Effector CD4-positive, alpha-beta T cell (primary cell): Measurements from ENCODE around the gene OSBPL7.
"Not testable (repeated sequence)": the region's sequence is repeated elsewhere in the genome, so short reads cannot be mapped to it uniquely, and the experiment has no call there.

Experiments used
- DNase-seq: peaks from one replicate; pipeline ENCODE4 v3.0.0-alpha.2; 2020

OSBPL7 gene

DNA sequence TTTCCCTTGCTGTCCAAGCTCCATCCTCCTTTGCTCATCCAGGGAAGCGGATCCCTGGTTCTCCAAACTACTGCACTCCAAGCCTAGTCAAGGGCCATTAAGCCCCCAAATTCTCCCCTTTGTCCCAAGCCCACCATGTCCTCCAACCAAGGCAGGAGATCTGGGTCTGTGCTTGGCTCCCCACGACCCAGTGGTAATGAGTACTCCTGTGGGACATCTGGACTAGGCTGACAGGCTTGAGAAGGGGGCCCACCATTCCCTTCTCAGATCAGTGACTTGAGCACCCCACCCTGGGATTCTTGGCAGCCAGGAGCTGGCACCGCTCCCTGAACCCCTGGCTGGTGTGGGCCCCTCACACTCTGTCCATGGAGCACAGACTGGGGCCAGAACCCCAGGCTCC lies 17.1 kb downstream of the OSBPL7 start:
- no peak for DNase-seq

DNA sequence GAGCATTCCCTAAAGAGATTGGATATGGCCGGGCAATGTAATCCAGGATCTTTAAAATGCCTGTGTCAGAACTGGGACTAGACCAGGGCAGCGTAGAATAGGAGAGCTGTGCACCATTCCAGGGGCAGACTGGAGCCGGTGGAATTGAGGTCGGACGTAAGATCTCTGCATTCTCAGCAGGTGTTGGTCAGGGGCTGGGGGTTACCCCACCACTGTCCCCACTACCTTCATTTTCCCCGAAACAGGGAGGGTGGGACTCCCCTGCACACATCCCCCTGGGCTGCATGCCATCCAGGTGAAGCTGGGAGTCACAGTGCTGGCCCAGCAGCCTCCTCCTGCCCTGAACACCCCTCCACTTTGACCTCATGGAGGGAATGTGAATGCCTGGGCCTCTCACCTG lies 17.8 kb downstream of the OSBPL7 start:
- DNase-seq: no peak

DNA sequence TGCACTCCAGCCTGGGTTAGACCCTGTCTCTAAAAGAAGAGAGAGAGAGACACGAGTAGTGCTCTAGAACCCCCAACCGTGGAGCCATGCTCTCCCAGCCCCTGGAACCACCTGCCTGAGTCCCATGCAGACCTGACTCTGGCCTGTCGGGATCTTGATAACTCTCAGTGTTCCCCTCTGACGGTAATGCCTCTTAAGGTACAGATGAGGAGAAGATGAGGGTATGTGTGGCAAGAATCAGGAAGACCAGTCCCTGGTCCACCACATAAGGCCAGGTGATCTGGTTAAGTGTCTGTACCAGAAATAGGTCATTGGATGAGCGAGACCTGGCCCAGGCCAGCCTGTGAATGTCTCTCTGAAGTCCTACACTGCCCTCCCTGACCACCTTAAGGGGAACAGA lies 18.4 kb downstream of the OSBPL7 start:
- DNase-seq: no peak

DNA sequence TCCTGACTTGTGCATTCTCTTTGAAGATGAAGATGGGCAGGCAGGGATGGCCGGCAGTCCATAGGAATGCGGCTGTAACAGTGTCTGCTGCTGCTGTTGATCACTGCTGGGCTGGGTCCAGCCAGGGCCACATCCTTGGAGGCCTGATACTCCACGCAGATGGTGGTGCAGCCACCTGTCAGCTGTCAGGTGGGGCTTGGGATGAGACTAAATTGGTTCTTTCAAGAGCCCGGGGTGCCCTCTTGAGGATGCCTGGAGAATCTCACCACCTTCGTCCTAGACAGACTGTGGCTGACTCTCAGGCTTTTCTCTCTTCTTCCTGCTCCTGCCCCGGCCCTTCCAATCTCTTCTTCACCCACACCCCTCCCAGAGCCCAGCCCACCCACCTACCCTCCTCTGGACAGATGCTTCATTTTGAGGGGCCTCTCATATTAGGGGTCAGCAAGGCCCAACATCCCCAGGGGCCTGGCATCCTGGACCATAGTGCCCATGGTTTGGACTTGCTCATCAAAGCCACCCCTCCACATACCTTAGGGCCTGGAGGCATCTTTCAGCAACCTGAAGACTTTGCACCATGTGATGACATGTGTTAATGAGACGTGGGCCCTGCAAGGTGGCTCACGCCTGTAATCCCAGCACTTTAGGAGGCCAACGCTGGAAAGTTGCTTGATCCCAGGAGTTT lies 19.1 kb downstream of the OSBPL7 start:
- peak; percentile 42 for DNase-seq

DNA sequence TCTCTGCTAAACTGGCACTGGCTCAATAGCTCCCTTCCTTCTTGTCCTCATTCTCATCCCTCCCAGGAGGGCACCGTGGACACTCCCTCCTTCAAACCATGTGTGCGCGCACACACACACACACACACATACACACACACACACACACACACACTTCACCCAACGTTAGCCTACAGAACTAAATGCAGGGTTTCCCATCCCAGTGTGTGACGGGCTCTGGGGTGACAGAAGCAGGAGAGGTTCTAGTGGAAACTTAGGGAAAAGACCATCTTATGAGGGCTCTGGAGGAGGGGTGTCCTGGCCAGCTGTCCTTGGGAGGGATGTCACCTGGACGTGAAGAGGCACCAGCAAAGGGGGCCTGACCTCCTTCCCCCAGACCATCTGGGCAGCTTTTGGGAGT lies 19.7 kb downstream of the OSBPL7 start:
- DNase-seq: no peak

DNA sequence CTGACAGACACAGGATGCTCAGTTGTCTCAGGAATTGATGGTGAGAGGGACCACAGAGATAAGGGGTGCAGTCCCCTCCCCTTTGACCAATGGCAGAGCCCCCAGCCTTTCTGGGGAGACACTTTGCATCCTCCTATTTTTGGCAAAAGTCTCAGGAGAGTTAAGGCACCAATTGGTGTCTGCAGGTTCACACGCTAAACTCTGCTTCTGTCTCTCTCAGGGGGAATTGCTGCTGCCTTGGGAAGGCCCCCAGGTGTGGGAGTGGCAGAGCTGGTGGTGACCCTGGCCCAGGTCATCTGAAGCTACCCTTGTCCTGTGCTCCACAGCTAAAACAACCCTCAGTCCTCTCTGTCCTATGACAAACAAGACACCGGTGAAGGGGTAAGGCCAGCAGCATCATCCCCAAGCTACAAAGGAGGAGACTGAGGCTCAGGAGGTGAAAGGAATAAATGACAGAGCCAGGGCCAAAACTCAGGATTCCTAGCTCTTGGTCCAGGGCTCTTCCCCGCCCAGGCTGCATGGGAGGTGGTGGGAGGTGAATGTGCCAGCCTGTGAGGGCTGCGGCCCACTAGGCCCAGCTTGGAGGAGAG lies 20.3 kb downstream of the OSBPL7 start:
- DNase-seq: no peak

DNA sequence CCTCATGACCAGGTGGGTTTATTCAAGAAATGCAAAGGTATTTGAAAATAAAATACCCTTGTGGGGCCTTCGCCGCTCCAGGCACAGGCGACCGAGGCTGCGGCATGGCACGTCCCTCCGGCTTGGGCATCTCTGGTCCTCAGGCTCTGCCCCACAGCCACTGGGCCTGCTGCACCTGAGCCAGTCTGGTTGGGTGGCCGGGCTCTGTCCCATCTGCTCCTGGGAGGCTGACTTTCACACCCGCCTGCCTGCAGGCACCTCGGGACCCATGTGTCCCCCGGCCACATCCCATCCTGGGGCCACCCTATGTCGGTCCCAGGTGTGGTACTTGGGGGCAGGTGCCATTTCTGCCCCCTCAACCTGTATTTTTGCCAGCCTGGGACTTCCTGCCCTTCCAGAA lies 20.9 kb downstream of the OSBPL7 start:
- no peak for DNase-seq

DNA sequence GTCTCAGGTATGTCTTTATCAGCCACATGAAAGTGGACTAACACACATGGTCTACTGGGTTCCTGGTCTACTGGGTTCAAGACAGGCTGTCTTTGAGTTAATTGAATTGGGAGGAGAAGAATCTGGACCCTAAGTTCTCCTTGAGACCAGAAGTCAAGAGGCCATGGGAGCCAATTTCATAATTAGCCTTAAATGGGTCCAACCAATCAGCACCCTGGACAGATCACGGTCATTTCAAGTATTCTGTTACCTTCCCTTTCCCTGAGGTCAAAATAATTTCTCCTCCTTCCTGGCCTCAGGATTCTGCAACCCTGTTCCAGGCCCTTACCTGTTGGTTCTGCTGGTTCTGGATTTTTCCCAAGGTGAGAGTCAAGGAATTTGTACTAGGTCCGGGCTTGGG lies 23.8 kb downstream of the OSBPL7 start:
- no peak for DNase-seq

DNA sequence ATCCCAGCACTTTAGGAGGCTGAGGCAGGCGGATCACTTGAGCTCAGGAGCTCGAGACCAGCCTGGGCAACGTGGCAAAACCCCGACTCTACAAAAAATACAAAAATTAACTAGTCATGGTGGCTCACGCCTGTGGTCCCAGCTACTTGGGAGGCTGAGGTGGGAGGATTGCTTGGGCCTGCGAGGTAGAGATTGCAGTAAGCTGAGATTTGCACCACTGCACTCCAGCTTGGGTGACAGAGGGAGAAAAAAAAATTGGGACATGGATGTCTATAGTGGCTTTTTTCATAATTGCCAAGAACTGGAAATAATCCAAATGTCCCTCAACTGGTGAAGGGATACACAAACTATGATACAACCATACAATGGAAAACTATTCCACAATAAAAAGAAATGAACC lies 28.6 kb downstream of the OSBPL7 start:
- DNase-seq: no peak

DNA sequence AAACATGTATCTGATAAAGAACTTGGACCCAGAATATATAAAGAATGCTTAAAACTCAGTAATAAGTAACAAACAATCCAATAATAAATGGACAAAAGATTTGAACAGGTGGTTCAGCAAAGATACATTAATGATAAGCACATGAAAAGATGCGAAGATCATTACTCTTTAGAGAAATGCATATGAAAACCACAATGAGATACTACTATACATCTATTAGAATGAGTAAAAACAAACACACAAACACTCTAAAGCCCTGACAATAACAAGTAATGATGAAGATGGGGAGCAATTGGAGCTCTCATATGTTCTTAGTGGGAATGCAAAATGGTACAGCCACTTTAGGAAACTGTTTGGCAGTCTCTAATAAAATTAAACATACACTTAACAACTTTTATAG lies 29.1 kb downstream of the OSBPL7 start:
- DNase-seq: no peak

DNA sequence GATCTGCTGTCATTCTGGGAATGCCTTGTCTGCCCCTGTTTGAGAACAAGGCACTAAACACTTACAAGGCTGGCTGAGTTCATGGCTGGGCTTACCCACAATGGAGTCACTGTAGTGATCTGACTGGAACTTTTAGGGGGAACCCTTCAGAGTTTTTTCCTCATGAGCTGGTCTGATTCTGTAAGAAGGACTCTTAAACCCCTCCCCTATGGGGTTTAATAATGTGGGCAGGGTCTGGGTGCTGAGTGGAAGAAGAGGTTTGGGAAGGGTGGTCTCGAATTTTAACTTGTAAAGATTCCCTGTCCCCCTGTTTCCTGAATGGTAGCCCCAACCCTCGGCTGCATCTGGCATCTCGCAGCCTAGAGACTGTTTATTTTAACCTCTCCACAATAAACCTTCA lies 30.6 kb downstream of the OSBPL7 start:
- DNase-seq: no peak

DNA sequence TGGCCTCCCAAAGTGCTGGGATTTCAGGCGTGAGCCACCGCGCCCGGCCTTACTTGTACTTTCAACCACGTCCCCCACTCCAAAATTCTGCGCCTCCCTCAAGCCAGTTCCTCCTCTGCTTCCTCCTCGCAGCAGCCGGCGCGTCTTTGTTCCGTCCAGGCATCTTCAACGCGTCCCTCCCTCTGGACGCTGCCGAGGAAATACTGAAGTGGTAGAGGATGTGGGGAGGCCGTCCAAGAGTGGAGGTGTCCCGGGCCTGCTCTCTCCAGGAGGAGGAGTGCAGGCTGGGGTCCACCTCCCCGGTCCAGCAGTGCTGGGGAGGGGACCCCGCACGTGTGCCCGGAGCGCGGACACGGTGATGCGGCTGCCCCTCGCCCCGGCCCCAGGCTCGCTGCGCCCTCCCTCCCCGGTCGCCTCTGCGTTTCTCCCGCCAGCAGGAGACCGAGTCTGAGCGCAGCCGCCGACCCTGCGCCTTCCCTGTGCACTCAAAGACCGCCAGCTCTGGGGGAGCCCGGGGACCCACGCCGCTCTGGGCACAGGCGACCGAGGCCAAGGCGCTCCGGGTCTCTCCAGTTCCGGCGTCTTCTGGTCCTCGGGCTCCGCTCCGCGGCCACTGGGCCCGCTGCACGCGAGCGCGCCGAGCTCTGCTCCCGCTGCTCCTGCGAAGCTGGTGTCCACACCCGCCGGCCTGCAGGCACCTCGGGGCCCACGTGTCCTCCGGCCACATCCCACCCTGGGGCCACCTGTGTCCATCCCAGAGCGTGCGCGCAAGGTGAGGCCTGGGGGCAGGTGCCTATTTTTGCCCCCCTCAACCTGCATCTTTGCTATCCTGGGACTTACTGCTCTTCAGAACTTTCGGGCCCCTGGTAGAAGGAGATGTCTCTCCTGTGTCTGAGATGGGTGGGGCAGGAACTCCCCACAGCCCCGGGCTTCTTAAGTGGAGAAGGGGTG lies 31.7 kb downstream of the OSBPL7 start:
- no peak for DNase-seq

DNA sequence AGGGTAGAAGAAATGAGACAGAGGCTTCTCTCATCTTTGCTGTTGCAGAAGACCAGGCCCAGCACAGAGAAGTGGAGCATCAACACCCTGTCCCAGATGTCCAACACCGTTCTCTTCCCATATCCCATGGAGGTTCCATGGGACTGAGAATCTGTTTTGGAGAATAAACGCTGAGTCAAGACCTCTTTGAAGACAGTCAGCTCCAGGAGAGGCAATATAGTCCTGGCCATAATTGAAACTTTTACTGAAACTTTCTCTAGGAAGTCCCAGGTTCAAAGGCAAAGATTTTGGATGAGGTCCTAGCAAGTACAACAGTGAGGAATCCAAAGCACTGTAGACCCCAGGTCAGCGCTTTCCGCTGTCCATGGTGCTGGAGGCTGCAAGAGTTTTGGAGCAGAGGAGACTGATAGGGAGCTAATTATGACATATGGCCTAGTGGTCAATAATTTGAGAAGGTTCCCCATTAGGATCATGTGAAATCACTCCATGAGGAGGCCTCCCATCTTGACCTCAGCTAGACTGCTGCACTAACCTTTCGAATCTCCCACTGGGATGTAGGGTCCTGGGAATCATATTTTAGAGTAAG lies 36.0 kb downstream of the OSBPL7 start:
- DNase-seq: no peak

DNA sequence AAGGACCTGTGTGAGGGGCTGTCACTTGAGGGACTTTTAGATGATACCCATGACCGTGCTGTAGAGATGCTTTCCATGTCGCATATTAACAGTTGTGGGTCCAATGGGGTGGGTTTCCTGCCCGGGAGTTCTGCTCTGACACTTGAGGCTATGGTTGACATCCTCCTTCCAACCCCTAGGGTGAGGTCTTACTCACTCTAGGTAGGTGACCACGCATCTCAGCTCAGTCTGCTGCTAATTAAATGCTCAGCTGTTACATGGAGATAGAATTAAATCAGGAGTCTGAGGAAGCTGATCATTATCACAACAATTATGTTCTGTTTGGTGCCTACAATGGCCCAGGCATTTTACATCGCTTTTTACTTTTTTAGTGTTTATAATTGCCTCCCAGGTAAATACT lies 40.2 kb downstream of the OSBPL7 start:
- DNase-seq: no peak

DNA sequence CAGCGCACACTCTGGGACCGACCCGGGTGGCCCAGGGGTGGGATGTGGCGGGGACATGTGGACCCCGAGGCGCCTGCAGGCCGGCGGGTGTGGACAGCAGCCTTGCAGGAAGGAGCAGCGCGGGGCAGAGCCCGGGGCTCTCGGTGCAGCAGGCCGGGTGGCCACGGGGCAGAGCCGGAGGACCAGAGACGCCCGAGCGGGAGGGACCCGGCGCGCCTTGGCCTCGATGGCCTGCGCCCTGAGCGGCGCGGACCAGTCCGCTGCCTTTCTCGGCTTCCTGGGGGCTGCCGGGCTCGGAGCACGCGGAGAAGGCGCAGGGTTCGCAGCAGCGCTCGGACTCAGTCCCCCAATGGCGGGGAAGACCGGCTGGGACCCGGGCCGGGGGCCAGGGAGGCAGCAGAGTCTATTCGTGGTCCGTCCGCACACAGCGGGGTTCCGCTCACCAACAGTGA lies 43.4 kb downstream of the OSBPL7 start:
- DNase-seq: no peak

DNA sequence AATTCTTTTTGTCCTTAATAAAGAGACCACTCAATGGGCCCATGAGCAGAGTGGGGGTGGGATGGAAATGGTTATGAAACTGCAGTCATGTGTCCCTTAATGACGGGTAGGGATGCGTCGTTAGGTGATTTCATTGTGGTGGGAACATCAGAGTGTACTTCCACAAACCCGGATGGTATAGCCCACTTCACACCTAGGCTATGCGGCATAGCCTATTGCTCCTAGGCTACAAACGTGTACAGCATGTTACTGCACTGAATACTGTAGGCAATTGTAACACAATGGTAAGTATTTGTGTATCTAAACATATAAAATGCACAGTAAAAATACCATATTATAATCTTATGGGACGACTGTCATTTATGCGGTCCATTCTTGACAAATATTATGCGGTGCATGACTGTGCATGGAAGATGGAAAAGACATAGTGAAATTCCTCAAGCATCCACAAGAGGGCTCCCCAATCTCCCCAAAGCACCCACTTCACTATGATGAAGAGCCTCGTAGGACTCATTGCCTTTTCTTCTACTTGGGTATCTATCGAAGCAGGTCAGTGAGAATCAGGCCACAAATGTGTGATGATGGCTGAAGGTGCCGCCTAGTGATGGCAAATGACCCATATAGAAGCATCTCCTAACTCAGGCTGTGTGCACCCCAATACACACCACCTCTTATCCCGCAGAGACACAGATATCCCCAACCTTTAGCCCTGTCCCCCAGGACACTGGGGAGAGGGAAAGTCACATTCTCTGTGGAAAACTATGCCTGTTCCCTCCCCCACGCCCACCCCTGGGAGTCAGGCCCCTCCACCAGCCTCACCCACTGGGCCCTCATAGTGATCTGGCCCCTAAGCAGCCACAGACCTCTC lies 45.0 kb downstream of the OSBPL7 start:
- peak; percentile 16 for DNase-seq

DNA sequence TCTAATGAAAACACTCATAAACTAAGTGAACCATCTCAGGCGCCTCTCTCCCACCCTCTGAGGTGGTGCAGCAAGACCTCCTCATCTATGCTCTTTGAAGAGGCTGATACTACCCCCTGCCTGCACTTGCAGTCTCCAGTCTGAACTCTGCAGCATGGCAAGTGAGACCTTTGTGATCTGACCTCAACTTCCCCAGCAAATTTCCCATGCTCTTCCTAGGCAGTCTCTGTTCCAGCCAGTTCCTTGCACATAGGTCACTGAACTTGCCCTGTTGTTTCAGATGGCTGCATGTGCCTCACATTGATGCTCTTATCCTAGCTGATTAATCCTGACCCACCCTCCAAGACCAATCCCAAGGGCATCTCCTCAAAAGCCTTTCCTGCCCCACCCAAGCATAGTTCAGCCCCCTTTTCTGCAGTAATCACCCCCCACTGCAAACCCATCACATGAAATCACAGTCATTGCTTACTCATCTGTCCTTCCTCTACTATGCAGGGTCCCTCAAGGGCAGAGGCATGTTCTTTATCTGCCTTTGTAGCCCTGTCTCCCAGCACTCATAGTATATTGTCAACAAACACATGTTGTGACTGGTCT lies 46.5 kb downstream of the OSBPL7 start:
- DNase-seq: no peak

DNA sequence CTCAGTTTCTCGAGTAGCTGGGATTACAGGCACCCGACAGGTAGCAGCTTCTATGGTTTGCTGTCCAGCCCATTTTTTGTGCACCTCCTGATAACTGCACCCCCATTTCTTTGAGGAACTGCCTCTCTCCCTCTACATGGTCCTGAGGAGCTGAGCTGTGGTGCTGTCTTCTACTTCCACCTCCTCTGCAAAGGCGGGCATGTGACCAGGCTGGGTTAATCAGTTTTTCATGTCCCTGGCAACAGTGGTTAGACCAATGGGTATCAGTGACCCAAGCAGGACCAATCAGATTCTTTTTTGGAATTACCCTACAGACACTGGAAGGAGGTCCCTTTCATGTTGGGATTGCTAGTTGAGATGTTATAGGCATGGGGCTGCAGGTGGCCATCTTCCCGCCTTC lies 47.3 kb downstream of the OSBPL7 start:
- no peak for DNase-seq

DNA sequence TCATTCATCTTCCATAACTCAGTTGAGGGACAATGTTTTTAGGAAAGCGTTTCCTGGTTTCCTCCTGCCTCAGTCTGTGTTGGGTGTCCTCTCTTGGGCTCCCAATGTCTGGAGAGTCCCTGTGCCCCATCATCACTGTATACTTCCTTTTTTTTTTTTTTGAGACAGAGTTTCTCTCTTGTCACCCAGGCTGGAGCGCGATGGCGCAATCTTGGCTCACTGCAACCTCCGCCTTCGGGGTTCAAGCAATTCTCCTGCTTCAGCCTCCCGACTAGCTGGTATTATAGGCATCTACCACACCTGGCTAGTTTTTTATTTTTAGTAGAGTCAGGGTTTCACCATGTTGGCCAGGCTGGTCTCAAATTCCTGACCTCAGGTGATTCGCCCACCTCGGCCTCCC lies 47.9 kb downstream of the OSBPL7 start:
- DNase-seq: not testable (repeated sequence)

DNA sequence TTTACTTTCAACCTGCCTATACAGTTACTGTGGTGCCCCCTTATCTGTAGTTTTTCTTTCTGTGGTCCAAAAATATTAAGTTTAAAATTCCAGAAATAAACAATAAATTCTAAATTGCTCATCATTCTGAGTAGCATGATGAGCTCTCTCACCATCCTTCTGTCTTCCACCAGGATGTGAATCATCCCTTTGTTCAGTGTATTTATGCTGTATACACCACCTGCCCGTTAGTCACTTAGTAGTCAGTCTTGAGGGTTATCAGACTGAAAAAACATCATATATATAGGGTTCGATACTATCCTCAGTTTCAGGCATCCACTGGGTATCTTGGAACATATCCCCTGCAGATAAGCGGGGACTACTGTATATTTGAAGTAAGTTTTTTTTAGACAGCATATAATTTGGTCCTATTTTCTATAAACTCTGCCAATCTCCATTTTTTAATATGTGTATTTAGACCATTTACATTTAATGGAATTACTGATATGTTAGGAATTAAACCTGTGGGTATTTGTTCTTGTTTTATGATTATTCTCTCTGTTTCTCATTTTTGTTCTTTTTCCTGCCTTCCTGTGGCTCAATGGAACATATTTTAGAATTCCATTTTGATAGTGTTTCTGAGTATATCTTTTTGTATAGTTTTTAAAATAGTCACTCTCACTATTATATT lies 57.5 kb downstream of the OSBPL7 start:
- DNase-seq: no peak

DNA sequence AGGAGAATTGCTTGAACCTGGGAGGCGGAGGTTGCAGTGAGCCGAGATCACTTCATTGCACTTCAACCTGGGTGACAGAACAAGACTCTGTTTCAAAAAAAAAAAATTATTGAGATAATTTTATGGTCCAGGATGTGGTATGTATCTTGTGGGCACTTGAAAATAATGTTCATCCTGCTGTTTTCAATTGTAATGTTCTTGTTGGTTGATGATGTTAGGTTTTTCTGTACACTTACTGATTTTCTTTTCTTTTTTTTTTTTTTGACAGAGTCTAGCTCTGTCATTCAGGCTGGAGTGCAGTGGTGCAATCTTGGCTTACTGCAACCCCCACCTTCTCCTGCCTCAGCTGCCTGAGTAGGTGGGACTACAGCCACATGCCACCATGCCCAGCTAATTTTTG lies 58.9 kb downstream of the OSBPL7 start:
- no peak for DNase-seq
